Endothelial cell (in vitro differentiated cells): ENCODE results near the gene GLT6D1. TPM values are rescaled to one million over a fixed set of nuclear protein-coding genes. Genes with fewer than 3 reads are reported as not detected.

ENCODE experiments used
- DNase-seq: peaks from one replicate; pipeline ENCODE4 v3.0.0; 2021; ENCODE audit warnings: low spot score
- H3K27ac Mint-ChIP-seq: one replicate; pipeline ENCODE4 v1.8.0; 2021; ENCODE audit warnings: mixed read lengths, inconsistent platforms; ENCODE audit not compliant: unreplicated experiment
- H3K27me3 Mint-ChIP-seq: one replicate; pipeline ENCODE4 v1.8.0; 2021; ENCODE audit warnings: mild to moderate bottlenecking, moderate library complexity, mixed read lengths, inconsistent platforms; ENCODE audit not compliant: unreplicated experiment
- H3K36me3 Mint-ChIP-seq: one replicate; pipeline ENCODE4 v1.8.0; 2021; ENCODE audit warnings: mild to moderate bottlenecking, low read depth, mixed read lengths, inconsistent platforms; ENCODE audit not compliant: unreplicated experiment
- H3K4me1 Mint-ChIP-seq: one replicate; pipeline ENCODE4 v1.8.0; 2021; ENCODE audit warnings: mild to moderate bottlenecking, mixed read lengths, inconsistent platforms; ENCODE audit not compliant: unreplicated experiment
- H3K4me3 Mint-ChIP-seq: one replicate; pipeline ENCODE4 v1.8.0; 2021; ENCODE audit warnings: mild to moderate bottlenecking, mixed read lengths, inconsistent platforms; ENCODE audit not compliant: unreplicated experiment
- H3K9me3 Mint-ChIP-seq: one replicate; pipeline ENCODE4 v1.8.0; 2021; ENCODE audit warnings: mixed read lengths, inconsistent platforms; ENCODE audit not compliant: unreplicated experiment
- CTCF ChIP-seq: fragments of 200-600 bp; sonication (generic); IDR thresholded peaks from one replicate; pipeline ENCODE4 v1.5.0; 2021; ENCODE audit warnings: antibody characterized with exemption; ENCODE audit not compliant: unreplicated experiment
- total RNA-seq: library from RNA; stranded (reverse); fragmentation: NEBNext Ultra II Directional; extraction: Animal tissue kit (Norgen Biotek cat#: 25700); gene quantifications from one replicate; pipeline ENCODE4 v1.2.1, GENCODE V29; 2021; ENCODE audit not compliant: unreplicated experiment

Gene GLT6D1
- total RNA-seq, 1 donor from 2014 or later: not detected

GRCh38 chr9:135661816-135662560 is 22.6 kb upstream of the GLT6D1 start:
- TF ChIP-seq CTCF: no peak
- no peaks in the 10 kb centered on the region for H3K36me3 Mint-ChIP-seq
- H3K27ac Mint-ChIP-seq: no peak overlapping the region
- no peaks in the 10 kb centered on the region for H3K9me3 Mint-ChIP-seq
- no peak overlapping the region for H3K4me3 Mint-ChIP-seq
- no peaks in the 10 kb centered on the region for H3K4me1 Mint-ChIP-seq
- H3K27me3 Mint-ChIP-seq: peaks cover 3% of the 10 kb centered on the region
- DNase-seq: no peak

GRCh38 chr9:135660407-135660806 is 21.1 kb upstream of the GLT6D1 start:
- TF ChIP-seq CTCF: no peak
- Mint-ChIP-seq H3K4me1 (no peaks in the 10 kb centered on the region), H3K4me3 (no peak overlapping the region), H3K36me3 (no peaks in the 10 kb centered on the region), H3K9me3 (no peaks in the 10 kb centered on the region), H3K27ac (no peak overlapping the region), H3K27me3 (peaks cover 2% of the 10 kb centered on the region)
- DNase-seq: no peak

- Mint-ChIP-seq H3K36me3 (no peaks in the 10 kb centered on the region), H3K4me1 (no peaks in the 10 kb centered on the region), H3K4me3 (no peak overlapping the region), H3K9me3 (no peaks in the 10 kb centered on the region), H3K27ac (no peak overlapping the region), H3K27me3 (no peaks in the 10 kb centered on the region)
- no peak for DNase-seq
- TF ChIP-seq CTCF: no peak
Observed at GRCh38 chr9:135659252-135659651, 19.9 kb upstream of the GLT6D1 start.

- H3K36me3 Mint-ChIP-seq: no peaks in the 10 kb centered on the region
- H3K27ac Mint-ChIP-seq: no peak overlapping the region
- no peak for DNase-seq
- no peak overlapping the region for H3K4me3 Mint-ChIP-seq
- no peak for TF ChIP-seq CTCF
- H3K27me3 Mint-ChIP-seq: no peaks in the 10 kb centered on the region
- no peaks in the 10 kb centered on the region for H3K4me1 Mint-ChIP-seq
- H3K9me3 Mint-ChIP-seq: no peaks in the 10 kb centered on the region
Observed at GRCh38 chr9:135657416-135657815, 18.1 kb upstream of the GLT6D1 start.

- no peak for TF ChIP-seq CTCF
Observed at GRCh38 chr9:135655317-135655716, 16.0 kb upstream of the GLT6D1 start.

More at GRCh38 chr9:135655317-135655716, 16.0 kb upstream of the GLT6D1 start:
- Mint-ChIP-seq H3K4me3 (no peak overlapping the region), H3K9me3 (peaks cover 3% of the 10 kb centered on the region), H3K4me1 (no peaks in the 10 kb centered on the region), H3K27ac (no peak overlapping the region), H3K36me3 (no peaks in the 10 kb centered on the region), H3K27me3 (no peaks in the 10 kb centered on the region)
- DNase-seq: no peak
